ENCODE results near the gene FSCN2.
"Not testable (repeated sequence)": the region's sequence is repeated elsewhere in the genome, so short reads cannot be mapped to it uniquely, and the experiment has no call there.

The FSCN2 gene

DNA sequence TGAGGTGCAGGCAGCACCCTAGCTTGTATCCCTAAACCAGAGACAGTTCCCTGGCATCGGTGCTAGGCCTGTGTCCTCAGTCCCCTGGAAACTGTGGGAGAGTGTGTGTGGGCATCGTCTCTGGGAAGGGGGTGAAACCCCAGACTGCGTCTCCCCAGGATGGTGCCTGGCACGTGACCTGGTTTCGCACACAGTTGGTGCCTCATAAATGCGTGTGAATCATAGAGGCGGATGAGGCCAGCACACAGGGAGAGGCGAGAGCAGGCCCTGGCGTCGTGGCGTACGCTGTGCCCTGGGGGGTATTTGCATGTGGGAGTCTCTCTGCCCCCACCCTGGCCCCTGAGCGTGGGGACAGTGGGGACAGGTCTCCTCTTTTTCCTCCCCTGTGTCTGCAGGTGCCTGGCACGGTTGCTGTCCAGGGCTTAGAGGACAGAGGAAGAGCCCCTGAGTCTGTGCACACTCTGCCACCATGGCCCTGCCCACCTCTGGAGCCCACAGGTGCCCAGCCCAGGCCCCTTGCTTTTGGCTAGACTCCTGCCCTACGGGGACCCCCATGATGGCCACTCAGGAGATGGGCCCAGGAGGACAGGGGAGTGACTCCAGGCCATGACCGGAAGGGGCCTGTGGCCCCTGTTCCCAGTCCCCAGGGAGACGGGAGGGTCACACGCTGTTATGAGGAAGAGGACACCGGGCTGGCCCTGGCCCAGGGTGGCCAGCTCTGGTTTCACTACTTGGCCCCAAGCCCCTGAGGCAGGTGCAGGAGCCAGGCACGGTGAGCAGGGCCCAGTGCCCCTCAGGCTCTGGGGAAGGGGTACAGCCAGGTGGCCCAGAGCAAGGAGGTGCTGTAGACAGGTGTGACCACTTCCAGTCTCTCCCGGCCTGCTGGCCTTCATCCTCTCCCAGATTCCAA is 1.3 kb upstream of the FSCN2 start:
- DNase-seq: no peak

DNA sequence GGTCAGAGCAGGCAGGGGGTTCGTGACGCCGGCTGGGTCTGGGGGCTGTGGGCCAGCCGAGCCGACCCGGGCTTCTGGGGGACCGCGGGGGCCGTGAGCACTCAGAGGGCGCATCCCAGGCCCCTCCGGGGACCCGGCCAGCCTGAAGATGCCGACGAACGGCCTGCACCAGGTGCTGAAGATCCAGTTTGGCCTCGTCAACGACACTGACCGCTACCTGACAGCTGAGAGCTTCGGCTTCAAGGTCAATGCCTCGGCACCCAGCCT is 140 bp downstream of the FSCN2 start:
- DNase-seq: no peak

DNA sequence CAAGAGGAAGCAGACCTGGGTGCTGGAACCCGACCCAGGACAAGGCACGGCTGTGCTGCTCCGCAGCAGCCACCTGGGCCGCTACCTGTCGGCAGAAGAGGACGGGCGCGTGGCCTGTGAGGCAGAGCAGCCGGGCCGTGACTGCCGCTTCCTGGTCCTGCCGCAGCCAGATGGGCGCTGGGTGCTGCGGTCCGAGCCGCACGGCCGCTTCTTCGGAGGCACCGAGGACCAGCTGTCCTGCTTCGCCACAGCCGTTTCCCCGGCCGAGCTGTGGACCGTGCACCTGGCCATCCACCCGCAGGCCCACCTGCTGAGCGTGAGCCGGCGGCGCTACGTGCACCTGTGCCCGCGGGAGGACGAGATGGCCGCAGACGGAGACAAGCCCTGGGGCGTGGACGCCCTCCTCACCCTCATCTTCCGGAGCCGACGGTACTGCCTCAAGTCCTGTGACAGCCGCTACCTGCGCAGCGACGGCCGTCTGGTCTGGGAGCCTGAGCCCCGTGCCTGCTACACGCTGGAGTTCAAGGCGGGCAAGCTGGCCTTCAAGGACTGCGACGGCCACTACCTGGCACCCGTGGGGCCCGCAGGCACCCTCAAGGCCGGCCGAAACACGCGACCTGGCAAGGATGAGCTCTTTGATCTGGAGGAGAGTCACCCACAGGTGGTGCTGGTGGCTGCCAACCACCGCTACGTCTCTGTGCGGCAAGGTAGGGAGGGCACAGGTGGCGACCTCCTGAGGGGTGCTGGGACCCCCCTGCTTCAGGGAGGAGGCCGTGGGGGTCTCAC is 667 bp downstream of the FSCN2 start:
- no peak for DNase-seq

DNA sequence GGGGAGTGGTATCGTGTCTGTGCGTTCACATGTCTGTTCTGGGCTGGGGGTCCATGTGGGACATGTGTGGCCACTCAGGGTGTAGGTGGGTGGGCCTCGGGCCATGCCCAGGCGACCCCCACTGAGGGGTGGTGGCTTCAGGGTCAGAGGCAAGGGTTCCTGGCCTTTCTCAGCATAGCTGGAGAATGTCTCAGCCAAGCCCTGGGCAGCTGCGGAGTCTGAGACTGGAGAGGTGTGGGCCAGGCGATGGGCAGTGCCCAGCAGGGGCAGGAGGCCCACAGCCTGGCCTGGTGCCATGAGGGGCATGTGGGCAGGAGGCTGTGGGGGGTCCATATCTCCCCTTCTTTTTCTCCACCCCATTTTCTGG is 1.2 kb downstream of the FSCN2 start:
- no peak for DNase-seq

DNA sequence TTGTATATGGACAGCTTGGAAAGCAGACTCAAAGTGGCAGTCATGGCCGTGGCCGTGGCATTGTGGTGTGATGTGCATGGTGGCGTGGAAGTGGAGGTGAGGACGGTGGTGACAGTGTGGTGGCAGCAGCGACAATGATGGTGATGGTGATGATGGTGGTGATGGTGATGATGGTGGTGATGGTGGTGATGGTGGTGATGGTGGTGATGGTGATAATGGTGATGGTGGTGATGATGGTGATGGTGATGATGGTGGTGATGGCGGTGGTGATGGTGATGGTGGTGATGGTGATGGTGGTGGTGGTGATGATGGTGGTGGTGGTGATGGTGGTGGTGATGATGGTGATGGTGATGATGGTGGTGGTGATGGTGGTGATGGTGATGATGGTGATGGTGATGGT is 2.8 kb downstream of the FSCN2 start:
- DNase-seq: not testable (repeated sequence)

DNA sequence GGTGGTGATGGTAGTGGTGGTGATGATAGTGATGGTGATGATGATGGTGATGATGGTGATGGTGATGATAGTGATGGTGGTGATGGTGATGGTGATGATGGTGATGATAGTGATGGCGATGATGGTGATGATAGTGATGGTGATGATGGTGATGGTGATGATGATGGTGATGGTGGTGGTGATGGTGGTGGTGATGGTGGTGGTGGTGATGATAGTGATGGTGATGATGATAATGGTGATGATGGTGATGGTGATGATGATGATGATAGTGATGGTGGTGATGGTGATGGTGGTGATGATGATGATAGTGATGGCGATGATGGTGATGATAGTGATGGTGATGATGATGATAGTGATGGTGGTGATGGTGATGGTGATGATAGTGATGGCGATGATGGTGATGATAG is 3.8 kb downstream of the FSCN2 start:
- DNase-seq: not testable (repeated sequence)

DNA sequence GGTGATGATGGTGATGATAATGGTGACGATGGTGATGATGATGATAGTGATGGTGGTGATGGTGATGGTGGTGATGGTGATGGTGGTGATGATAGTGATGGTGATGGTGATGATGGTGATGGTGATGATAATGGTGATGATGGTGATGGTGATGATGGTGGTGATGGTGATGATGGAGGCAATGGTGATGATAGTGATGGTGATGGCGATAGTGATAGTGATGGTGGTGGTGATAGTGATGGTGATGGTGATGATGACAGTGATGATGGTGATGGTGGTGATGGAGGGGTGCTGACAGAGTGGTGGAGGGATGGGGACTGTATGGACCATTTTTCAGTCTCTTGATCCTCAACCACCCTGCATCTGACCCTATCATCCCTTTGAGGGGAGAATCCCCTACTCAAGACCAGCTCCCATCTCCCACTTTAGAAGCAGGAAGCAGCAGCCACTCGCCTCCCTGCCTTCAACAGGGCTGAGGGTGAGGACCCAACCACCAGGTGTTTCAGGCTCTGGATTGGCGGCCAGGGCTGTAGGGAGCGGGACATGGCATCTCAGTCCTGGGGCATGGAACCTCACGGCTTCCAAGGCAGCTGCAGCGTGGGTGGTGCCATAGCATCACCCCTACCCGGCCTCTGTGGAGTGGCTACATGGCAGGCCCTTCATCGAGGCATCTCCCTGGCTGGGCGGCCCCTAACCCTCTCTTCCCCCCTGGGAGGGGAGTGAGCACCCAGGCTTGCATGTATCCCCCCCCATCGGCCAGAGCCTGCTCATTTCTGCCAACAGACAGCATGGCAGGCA is 4.5 kb downstream of the FSCN2 start:
- DNase-seq: no peak

DNA sequence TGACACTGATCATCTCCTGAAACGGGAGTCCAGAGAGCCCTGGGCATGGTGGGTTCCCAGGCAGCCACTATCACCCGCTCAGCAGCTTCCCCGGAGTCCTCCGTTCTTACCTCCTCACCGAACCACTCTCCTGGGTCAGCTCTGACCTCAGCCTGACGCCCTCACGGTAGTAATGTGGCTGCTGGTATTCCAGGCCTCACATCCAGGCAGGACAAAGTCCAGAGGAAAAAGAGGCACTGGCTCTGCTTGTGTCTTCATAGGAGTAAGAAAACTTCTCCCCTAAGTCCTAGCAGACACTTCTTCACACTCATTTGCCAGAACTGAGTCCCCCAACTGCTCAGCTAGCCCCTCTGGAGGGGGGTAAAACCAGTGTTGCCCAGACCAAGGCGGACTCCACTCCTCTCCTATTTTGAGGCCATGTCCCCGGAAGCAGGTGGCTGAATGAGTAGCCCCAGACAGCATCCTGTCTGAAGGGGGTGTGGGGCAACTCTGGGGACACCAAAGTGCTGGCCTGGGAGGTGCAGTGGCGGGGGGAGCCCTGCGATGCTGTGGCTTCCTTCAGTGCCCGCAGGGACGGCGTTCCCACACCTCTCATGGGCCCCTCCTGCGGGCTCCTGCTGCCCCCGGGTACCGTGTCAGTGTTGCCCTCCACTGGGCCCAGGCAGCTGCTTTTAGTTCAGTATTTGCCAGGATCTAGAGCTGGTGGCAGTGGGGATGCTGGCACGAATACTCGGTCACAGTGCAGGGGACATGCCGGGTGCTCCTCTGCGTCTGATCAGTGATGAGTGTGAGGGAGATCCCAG is 5.4 kb downstream of the FSCN2 start:
- DNase-seq: no peak

DNA sequence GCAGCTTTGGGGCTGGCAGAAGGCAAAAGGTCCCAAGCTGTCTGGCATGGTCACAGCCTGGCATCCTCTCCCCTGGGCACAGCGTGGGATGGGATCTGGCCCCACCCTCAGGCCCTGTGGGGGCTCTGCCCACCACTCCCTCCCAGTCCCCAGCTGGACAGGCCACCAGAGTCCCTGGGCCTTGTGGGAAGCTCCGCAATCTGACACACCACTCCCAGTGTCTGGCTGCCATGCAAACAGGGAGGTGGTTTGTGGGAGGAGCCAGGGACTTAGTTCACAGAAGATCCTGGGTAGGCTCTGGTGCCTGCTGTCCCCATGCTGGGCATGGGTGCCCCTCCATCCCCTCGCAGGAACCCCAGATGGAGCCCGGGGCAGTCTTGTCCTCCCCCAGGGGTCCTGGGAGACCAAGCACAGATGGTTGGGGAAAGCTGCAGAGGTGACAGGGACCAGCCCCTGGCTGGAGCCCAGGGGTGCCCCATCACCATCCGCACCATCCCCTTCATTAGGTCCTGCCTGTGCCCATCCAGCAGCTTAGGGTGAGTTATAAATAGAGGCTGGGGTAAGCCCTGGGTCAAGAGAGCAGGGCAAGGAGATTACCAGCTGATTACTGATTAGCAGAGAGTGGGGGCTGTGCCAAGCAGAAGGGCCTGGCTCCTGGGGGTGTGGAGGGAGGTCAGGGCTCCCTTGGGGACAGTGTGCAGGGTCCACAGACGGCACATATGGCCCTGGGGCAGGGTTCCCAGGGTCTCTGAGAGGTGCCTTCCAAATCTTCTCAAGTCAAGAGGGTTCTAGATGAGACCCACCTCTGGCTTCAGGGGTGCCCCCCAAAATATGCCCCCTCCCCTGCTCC is 6.2 kb downstream of the FSCN2 start:
- no peak for DNase-seq

DNA sequence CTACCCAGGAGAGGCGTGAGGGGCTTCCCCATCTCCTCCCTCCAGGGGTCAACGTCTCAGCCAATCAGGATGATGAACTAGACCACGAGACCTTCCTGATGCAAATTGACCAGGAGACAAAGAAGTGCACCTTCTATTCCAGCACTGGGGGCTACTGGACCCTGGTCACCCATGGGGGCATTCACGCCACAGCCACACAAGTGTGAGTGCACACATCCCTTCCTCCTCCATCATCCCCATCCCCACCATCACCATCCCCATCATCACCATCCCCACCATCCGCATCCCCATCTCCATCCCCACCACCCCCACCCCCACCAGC is 6.8 kb downstream of the FSCN2 start:
- DNase-seq: no peak

DNA sequence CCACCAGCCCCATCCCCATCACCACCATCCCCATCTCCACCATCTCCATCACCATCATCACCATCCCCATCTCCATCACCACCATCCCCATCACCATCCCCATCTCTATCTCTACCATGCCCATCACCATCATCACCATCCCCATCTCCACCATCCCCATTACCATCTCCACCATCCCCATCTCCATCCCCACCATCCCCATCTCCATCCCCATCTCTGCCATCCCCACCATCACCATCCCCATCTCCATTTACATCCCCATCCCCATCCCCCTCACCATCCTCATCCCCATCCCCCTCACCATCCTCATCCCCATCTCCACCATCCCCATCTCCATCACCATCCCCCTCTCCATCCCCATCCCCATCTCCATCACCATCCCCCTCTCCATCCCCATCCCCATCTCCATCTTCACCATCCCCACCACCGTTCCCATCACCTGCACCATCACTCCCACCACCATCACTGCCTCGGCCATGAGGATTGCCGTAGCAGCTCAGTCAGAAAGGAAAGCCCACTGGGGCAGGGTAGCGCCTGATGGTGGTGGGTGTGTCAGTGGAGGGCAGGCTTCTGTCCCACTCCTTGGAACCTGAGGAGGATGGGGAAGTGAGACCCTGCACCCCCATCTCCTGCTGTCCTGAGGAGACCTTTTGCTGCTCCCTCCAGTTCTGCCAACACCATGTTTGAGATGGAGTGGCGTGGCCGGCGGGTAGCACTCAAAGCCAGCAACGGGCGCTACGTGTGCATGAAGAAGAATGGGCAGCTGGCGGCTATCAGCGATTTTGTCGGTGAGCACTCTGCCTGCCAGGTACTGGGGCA is 7.5 kb downstream of the FSCN2 start:
- DNase-seq: no peak

DNA sequence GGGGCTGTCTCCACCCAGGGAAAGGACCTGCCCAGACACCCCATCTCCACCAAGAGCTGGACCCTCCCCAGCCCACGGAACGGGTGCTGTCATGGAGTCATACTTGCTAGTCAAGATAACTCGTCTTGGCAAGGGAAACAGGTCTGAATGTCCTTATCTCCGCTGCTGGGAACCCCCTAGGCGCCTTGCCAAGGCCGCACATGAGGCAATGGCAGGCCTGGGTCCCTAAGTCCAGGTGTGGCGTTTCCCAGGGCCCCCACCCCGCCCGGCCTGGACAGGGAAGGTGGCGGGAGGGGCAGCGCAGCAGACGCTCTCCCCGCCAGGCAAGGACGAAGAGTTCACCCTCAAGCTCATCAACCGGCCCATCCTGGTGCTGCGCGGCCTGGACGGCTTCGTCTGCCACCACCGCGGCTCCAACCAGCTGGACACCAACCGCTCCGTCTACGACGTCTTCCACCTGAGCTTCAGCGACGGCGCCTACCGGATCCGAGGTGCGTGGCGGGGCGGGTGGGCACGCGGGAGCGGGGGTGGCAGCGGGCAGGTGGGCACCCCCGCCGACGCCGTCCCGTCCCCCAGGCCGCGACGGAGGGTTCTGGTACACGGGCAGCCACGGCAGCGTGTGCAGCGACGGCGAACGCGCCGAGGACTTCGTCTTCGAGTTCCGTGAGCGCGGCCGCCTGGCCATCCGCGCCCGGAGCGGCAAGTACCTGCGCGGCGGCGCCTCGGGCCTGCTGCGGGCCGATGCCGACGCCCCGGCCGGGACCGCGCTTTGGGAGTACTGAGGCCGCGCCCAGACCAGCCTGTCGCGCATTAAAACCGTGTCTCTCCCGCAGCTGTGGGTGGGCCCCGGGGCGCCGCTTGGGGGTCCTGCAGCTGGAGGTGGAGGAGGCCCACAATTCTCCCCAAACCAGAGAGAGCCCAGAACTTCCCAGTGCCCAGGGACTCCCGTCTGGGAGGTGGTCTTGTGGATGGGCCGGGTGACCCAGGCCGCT is 8.4 kb downstream of the FSCN2 start:
- peak in 1 of 2 donors; percentile 42 for DNase-seq

DNA sequence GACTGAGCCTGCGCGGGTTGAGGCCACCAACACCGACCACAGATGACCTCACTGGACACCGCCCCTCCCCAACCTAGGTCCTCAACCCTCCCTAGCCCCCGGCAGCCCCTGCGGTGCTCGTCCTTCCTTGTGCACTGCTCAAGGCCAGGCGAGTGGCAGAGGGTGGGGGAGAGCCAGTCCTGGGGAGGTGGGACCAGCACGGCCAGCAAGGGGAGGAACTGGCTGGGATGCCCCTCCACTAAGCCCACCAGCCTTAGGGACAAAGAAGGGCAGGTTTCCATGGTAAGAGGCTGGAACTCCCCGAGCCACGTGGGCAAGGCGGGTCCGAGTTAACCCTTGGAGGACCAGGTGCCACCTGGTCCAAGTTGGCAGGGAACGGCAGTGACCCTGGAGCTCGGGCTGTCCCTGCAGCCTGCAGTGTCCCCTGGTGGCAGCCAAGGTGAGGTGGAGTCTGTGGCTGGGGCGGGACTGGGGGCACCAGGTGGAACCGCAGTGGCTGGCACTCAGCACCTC is 9.2 kb downstream of the FSCN2 start:
- DNase-seq: peak in 1 of 2 donors; percentile 54

DNA sequence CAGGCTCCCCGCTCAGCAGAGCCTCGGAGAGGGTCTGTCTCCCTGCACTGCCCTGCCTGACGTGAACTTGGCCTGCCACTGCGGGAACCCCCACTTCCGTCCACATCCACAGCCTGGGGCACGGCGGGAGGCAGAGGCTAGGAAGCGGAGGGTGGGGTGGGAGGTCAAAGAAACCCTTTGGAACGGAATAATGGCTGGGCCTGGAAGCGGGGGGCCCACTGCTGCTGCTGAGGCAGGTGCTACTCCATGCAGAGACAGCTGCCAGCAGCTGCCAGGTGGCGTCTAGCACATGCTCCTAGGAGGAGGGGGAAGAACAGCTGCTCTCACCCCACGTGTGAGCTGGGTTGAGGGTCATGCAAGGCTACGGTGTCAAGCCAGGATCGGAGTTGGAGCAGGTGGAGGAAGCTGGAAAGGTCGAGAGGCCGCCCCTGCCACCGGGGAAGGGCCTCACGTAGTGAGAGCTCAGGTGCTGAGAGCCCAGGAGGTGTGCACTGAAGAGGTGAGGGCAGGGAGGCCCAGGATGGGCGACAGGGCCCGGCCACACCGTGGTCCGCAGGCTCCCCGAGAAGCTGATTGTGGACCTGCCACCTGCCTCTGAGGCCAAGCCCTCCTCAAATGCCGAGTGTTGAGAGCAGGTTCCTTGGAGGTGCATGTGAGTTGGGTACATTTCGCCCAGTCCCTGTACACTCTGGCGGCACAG is 9.8 kb downstream of the FSCN2 start:
- DNase-seq: no peak

DNA sequence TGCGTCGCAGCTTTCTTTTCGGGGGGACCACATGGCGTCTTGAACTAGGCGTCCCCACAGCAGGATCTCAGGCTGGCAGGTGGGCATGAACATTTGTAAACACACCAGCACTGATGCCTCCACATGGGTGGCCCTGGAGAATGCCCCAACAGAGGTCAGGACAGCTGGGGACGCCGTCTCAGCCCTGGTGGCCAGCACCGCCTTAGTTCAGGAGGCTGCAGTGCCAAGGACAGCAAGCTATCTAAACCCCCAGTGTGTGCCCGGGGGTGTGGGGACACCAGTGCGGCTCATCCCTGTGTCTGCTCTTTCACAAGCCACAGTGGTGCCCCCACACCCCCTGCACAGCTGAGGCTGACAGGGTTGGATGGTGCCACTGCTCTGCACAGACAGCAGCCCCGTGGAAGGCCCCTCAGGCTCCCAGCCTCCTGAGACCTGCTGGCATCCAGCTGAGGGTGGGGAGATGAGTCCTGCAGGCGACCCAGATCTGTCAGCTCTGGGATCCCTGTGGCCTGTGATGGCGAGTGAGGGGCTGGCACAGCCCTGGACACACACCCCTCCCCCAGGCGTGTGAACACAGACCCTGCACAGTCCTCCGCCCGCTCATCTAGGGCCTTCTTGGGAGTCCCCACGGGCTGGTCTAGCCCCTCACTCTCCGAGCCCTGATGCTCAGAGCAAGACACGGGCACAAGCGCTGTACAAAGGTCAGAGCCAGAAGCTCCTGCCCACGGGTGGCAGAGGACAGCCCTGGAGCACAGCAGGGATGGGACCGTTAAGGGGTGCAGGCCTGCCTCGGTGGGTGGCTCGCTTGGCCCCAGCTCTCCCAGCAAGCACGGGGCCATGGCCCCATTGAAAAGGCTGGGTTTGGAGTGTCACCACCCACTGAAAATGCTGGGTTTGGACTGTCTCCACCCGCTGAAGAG is 10.7 kb downstream of the FSCN2 start:
- DNase-seq: no peak

DNA sequence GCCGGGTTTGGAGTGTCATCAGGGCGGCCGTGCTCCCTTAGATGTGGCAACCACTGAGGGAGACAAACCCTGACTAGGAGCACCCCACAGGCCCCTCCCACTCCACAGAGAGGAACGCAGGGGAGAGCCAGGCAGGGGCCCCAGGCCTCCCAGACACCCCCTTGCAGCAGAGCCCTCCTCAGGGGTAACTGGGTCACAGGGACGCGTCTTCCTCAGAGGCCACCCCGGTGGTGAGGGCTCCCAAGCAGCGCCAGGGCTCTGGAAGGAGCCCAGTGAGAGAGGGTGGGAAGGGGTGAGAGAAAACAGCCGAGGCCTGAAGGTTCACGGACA is 11.4 kb downstream of the FSCN2 start:
- DNase-seq: no peak

DNA sequence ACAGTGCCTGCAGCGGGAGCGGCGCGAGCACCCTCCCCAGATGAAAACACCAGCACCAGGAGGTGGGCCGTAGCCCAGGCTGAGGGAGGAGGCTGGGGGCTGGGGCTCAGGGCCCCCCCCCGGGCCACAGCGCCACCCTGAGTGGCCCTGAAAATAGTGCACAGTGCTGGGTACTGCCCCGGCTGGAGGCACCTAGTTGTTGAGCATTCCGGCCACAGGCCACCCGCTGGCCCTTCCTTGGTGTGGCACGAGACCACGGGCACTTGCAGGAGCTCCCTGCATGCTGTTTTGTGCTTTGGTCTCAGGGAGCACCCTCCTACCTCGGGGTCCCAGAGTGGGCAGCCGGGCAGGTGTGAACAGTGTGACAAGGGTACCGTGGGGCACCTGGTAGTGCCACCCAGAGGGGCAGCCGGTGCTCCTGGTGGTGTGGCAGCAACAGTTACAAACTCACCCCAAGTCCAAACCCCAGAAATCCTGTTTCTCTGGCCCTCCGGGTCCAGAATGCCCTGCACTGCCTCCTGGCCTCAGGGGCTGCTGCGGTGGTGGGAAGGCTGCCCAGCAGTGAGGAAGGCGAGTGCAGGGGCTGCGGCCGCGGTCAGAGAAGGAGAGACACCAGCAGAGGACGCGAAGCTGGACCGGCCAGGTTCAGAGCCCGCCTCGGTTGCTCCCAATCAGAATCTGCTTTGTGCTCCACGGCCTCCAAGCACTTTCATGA is 11.9 kb downstream of the FSCN2 start:
- no peak for DNase-seq
